ENCODE data around the gene RTN4R.

RTN4R gene

DNA sequence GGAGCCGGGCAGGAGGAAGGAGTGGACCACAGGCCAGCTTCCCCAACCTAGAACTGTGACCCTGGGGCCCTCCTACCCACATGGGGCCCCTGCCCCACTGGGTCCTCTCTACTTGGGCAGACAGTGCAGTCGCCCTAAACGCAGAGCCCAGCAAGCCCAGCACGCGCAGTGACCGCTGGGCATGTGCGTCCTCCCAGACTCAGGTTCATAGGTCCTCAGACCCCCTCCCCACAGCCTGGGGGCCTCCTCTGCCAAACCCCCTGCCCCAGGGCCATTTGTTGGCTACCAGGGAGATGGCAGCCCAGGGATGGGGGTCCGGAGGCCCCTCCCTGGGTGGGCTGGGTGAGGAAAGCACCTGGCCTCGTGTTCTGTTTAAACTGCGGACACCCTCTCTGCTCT is 23.9 kb downstream of the RTN4R start:
- no peak for DNase-seq (ENCODE audit: low read depth)
- H3K4me3 ChIP-seq (ENCODE audit: low read length) = no peak overlapping the region
- TF ChIP-seq, protein P1, sequence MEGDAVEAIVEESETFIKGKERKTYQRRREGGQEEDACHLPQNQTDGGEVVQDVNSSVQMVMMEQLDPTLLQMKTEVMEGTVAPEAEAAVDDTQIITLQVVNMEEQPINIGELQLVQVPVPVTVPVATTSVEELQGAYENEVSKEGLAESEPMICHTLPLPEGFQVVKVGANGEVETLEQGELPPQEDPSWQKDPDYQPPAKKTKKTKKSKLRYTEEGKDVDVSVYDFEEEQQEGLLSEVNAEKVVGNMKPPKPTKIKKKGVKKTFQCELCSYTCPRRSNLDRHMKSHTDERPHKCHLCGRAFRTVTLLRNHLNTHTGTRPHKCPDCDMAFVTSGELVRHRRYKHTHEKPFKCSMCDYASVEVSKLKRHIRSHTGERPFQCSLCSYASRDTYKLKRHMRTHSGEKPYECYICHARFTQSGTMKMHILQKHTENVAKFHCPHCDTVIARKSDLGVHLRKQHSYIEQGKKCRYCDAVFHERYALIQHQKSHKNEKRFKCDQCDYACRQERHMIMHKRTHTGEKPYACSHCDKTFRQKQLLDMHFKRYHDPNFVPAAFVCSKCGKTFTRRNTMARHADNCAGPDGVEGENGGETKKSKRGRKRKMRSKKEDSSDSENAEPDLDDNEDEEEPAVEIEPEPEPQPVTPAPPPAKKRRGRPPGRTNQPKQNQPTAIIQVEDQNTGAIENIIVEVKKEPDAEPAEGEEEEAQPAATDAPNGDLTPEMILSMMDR (conservative IDR thresholded peaks at IDR 0.05; ENCODE audit: low read length) = no peak

DNA sequence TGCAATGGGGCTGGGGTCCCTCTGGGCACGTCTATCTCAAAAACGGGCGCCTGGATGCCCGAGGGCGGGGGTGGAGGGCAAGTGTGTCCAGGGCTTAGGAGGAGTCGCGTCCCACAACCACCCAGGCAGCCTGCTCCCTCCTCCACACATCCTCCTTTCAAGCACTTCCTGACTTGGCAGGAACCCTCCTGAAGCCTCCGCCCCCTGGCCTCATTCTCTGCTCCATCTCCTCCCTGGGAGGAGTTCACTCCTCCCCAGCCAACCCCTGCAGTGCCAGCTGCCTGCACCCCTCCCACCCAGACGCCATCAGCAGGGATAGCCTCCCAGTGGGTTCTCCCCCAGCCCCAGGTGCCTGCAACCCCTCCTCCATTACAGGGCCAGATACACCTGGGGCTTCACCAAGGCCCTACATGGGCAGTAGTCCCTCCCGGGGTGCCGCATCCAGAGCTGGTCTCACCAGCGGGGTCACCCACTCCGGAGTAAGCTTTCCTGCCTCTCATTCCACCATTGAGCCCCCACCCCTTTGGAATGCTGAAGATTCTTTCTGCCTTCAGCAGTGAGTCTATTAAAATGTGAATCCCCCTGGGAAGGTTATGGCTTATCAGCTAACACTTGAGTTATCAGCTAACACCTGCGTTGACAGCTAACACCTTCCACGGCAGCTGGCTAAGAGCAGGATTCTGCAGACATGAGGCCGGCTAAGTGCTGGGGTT is 24.4 kb downstream of the RTN4R start:
- H3K4me3 ChIP-seq (ENCODE audit: low read length) = no peak overlapping the region; the same call in 1 of the 2 replicates
- peak; percentile 65 for DNase-seq (ENCODE audit: low read depth)
- TF ChIP-seq, protein P1 (conservative IDR thresholded peaks at IDR 0.05; ENCODE audit: low read length) = no peak

DNA sequence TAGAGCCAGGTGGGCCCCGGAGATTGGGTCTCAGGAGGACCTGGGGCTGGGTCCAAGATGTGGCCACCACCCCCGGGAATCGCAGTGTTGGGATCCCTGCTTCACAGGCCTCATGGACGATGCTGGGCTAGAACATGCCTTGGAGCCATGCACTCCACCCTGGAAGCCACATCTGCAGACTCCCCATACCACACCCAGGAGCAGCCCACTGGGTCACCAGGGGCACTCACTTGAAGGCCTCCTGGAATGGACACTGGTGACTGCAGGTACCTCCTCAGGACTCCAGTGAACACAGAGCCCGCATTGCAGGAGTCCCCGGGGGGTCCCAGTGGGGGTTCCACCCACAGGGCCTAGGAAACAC is 25.0 kb downstream of the RTN4R start:
- TF ChIP-seq, protein P1 (conservative IDR thresholded peaks at IDR 0.05; ENCODE audit: low read length) = no peak
- H3K4me3 ChIP-seq (ENCODE audit: low read length) = no peak overlapping the region; the same call in 1 of the 2 replicates
- DNase-seq (ENCODE audit: low read depth) = no peak

DNA sequence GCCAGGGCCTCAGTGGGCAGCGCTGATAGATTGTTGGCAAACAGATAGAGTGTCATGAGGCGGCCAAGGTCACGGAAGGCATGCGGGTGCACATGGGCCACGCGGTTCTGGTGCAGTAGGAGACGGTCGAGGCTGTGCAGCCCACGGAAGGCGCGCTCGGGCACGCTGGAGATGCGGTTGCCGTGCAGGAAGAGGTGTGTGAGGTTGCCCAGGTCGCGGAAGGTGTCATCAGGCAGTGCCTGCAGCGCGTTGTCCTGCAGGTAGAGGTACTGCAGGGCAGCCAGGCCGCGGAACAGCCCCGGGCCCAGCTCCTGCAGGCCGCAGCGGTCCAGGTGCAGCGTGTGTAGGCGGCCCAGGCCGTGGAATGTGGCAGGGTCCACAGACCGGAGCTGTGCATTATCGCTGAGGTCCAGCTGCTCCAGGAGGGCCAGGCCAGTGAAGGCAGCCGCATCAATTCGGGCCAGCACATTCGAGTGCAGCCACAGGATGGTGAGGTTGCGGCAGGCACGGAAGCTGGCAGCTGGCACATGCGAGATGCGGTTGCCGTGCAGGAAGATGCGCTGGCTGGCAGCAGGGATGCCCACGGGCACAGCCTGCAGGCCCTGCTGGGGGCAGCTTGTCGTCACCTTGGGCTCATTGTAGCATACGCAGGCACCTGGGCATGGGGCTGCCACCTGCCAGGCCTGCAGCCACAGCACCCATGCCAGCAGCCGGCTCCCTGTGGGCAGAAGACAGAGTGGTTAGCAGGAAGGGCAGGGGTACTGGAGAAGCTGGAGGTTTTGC is 25.5 kb downstream of the RTN4R start:
- TF ChIP-seq, protein P1 (conservative IDR thresholded peaks at IDR 0.05; ENCODE audit: low read length) = no peak
- no peak for DNase-seq (ENCODE audit: low read depth)
- H3K4me3 ChIP-seq (ENCODE audit: low read length) = no peak overlapping the region

DNA sequence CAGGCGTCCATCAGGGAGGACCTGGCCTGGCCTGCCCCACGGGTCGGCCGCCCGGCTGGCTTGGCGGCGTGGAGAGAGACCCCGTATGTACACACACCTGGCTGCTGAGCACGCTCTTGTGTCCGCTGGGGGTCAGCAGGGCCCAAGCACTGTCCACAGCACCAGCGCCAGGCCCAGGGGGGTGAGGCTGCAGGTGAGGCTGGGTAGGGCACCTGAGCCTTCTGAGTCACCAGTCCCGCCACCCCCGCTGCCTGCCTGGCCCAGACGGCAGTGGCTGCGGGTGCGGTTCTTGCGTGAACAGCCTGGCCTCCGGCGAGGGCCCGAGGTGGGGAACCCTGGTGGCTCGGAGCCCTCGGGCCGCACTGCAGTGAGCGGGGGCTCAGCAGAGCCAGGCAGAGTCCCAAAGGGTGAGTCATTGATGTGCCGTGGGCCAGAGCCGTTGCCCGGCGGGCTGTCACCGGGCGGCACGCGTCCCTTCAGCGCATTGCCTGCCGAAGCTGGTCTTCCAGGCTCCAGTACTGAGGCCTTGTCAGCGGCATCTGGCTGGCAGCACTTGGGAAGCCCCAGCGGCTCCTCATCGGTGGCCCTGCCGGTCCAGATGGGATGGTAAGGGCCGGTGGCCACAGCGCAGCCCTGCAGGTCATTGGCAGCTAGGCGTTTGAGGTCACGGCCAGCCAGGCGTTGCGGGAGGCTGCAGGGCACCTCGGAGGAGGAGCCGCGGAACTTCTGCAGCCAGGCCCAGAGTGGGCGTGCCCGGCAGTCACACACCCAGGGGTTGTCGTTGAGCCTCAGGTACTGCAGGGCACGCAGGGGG is 26.3 kb downstream of the RTN4R start:
- H3K4me3 ChIP-seq (ENCODE audit: low read length) = no peak overlapping the region
- no peak for DNase-seq (ENCODE audit: low read depth)
- TF ChIP-seq, protein P1 (conservative IDR thresholded peaks at IDR 0.05; ENCODE audit: low read length) = no peak

DNA sequence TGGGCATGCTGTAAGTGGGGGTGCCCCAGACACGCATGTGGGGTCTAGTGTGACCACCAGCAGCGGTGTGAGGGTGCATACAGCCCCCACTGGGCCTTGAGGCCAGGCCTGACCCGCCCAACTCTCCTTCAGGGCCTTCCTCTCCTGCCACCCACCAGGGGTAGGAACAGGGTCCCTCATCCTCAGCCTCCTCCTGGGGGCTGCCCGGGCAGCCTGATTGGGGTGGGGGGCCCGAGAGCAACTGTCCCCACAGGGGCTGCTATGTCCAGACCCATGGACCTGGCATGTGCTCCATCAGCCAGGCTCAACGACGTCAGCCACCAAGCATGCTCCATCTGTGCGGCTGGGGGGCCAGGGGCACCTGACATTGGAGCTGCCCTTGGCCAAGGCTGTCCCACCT is 27.2 kb downstream of the RTN4R start:
- H3K4me3 ChIP-seq (ENCODE audit: low read length) = no peak overlapping the region
- TF ChIP-seq, protein P1 (conservative IDR thresholded peaks at IDR 0.05; ENCODE audit: low read length) = no peak
- no peak for DNase-seq (ENCODE audit: low read depth)
